K562 (cell line): ENCODE data around the gene VPS13D. TPM values are rescaled to one million over a fixed set of nuclear protein-coding genes. Genes with fewer than 3 reads are reported as not detected.

Experiments
- BCOR ChIP-seq: fragments of 450-650 bp; IDR thresholded peaks from 2 replicates; pipeline ENCODE4 v1.6.1; 2016
- CBFA2T3 ChIP-seq: fragments of 450-650 bp; IDR thresholded peaks from 2 replicates; pipeline ENCODE4 v1.6.1; 2017
- CCAR2 ChIP-seq: fragments of 200-400 bp; formaldehyde crosslinking; IDR thresholded peaks from 2 replicates; pipeline ENCODE4 v1.6.1; 2017; ENCODE audit warnings: mild to moderate bottlenecking, low read depth, low read length
- EP400 ChIP-seq: fragments of 450-650 bp; IDR thresholded peaks from 2 replicates; pipeline ENCODE4 v1.6.1; 2017; ENCODE audit warnings: antibody characterized with exemption, mild to moderate bottlenecking, moderate library complexity
- FOXP1 ChIP-seq: sonication (generic); formaldehyde crosslinking; IDR thresholded peaks from 2 replicates; pipeline ENCODE4 v1.8.0; 2022; ENCODE audit warnings: mild to moderate bottlenecking, missing genetic modification reagents
- GTF2A2 ChIP-seq: IDR thresholded peaks from 2 replicates; pipeline ENCODE4 v1.6.1; 2016; ENCODE audit warnings: mild to moderate bottlenecking, missing genetic modification characterization, missing compliant biosample characterization
- IRF9 ChIP-seq: fragments of 450-650 bp; IDR thresholded peaks from 2 replicates; pipeline ENCODE4 v1.6.1; 2016; ENCODE audit warnings: missing biosample characterization, missing genetic modification characterization
- KDM1A ChIP-seq, 2 experiments: fragments of 450-650 bp; IDR thresholded peaks; 2 replicates each; pipeline ENCODE4 v1.6.1; 2016; ENCODE audit warnings: mild to moderate bottlenecking in 2 of 2
- PPARD ChIP-seq: fragments of 250-450 bp; sonication (Bioruptor Pico); IDR thresholded peaks from 2 replicates; pipeline ENCODE4 v1.8.0; 2022; ENCODE audit warnings: inconsistent platforms, mild to moderate bottlenecking, moderate library complexity
- RBM25 ChIP-seq: fragments of 200-400 bp; formaldehyde crosslinking; IDR thresholded peaks from 2 replicates; pipeline ENCODE4 v1.6.1; 2018; ENCODE audit warnings: low read length, low read depth, moderate library complexity; ENCODE audit not compliant: severe bottlenecking
- RCOR1 ChIP-seq, 2 experiments: IDR thresholded peaks; 2 replicates each; pipeline ENCODE4 v1.6.1; 2012; ENCODE audit warnings: low read depth in 2 of 2, low read length in 2 of 2, borderline replicate concordance in 1 of 2, improper control_type of control experiment in 1 of 2
- RFX5 ChIP-seq: IDR thresholded peaks from 2 replicates; pipeline ENCODE4 v1.6.1; 2011; ENCODE audit warnings: low read depth, mild to moderate bottlenecking, improper control_type of control experiment, low read length
- TRIM28 ChIP-seq: fragments of 450-650 bp; IDR thresholded peaks from 2 replicates; pipeline ENCODE4 v1.6.1; 2017
- VEZF1 ChIP-seq: fragments of 200-800 bp; sonication (Bioruptor generic); IDR thresholded peaks from 2 replicates; pipeline ENCODE4 v1.6.1; 2017; ENCODE audit warnings: missing genetic modification characterization, missing compliant biosample characterization
- ZBTB49 ChIP-seq: sonication (generic); formaldehyde crosslinking; IDR thresholded peaks from 2 replicates; pipeline ENCODE4 v1.8.0; 2022; ENCODE audit warnings: missing genetic modification reagents, mild to moderate bottlenecking, borderline replicate concordance
- ZNF263 ChIP-seq: sonication (generic); formaldehyde crosslinking; IDR thresholded peaks from 2 replicates; pipeline ENCODE4 v1.8.0; 2022; ENCODE audit warnings: mild to moderate bottlenecking, missing genetic modification reagents, borderline replicate concordance
- ZNF436 ChIP-seq: fragments of 250-450, 450-650 bp; sonication (Bioruptor Pico); formaldehyde crosslinking; IDR thresholded peaks from 2 replicates; pipeline ENCODE4 v1.7.0; 2020; ENCODE audit warnings: mild to moderate bottlenecking
- ZNF609 ChIP-seq: sonication (generic); formaldehyde crosslinking; IDR thresholded peaks from 2 replicates; pipeline ENCODE4 v1.8.1; 2023; ENCODE audit warnings: missing genetic modification reagents, mild to moderate bottlenecking, borderline replicate concordance
- ZNF717 ChIP-seq: fragments of 250-450 bp; sonication (Bioruptor Pico); IDR thresholded peaks from 2 replicates; pipeline ENCODE4 v1.5.0; 2021
- ZNF778 ChIP-seq: fragments of 450-650 bp; formaldehyde crosslinking; IDR thresholded peaks from 2 replicates; pipeline ENCODE4 v1.4.0; 2020; ENCODE audit warnings: mild to moderate bottlenecking, moderate library complexity
- polyA plus RNA-seq, 8 experiments: library from polyadenylated mRNA; depleted of rRNA in 4 of 8; stranded (reverse) in 5 of 8; unstranded in 3 of 8; fragments of >200 nt; fragmentation: Nextera tagmentation in 2 of 8; fragmentation: Illumina TruSeq in 1 of 8; extraction: Ambion mirVana in 2 of 8; extraction: Trizol in 1 of 8; gene quantifications; 2 replicates each; pipeline versions ENCODE4 v1.2.1 to v1.2.3, GENCODE V29; 2011 to 2014; ENCODE audit warnings: inconsistent platforms in 1 of 8, missing spikeins in 1 of 8
- total RNA-seq, 7 experiments: library from RNA; depleted of rRNA in 6 of 7; stranded (reverse); fragments of >200 nt in 6 of 7; fragmentation: Illumina TruSeq in 2 of 7; extraction: Trizol in 2 of 7; gene quantifications; 2 replicates each; pipeline versions ENCODE4 v1.2.1 to v1.2.3, GENCODE V29; 2011 to 2021; ENCODE audit warnings: low replicate concordance in 1 of 7

The VPS13D gene
- total and polyA plus RNA-seq, 9 of the 15 experiments (the other 6 are each of a cell fraction or from before 2014, with no cell fraction given), result 6.1 to 51.5 (median 38.5) TPM

GRCh38 chr1:12188657-12189327, 41.0 kb upstream of the VPS13D start (continued):
- TF ChIP-seq ZNF609, result no peak
- no peak for TF ChIP-seq IRF9 (tag)
- no peak for TF ChIP-seq EP400
- peak; percentile 70 for TF ChIP-seq KDM1A (IDR thresholded peaks at IDR 0.05)
- TF ChIP-seq GTF2A2 (tag), result no peak
- no peak for TF ChIP-seq PPARD (CRISPR knock-in tag)
- TF ChIP-seq ZNF717, result no peak
- no peak for TF ChIP-seq RFX5
- TF ChIP-seq FOXP1 (CRISPR knock-in tag), result no peak
- TF ChIP-seq ZNF263 (CRISPR knock-in tag), result 0 out of 2 replicates have a peak, but pooled peaks have one; percentile 36
- TF ChIP-seq RCOR1 (IDR thresholded peaks at IDR 0.05; ENCODE audit: borderline replicate concordance in 1 of 2, low read depth in 2 of 2, low read length in 2 of 2), result peak in 1 of 2 experiments; percentile 20; a peak in 1 of 4 replicates
- TF ChIP-seq ZNF778 (CRISPR knock-in tag), result no peak
- TF ChIP-seq TRIM28, result no peak
- peak; percentile 93 for TF ChIP-seq ZNF436 (CRISPR knock-in tag)
- no peak for TF ChIP-seq CCAR2
- no peak for TF ChIP-seq VEZF1 (CRISPR knock-in tag)
- no peak for TF ChIP-seq CBFA2T3
- peak; percentile 95 for TF ChIP-seq RBM25
- TF ChIP-seq ZBTB49 (CRISPR knock-in tag), result no peak
- peak; percentile 85; the same call in 1 of the 2 replicates for TF ChIP-seq BCOR
